RWPE2 (cell line): ENCODE data around the gene PPP2R2D.
"Not testable (repeated sequence)": the region's sequence is repeated elsewhere in the genome, so short reads cannot be mapped to it uniquely, and the experiment has no call there.

Experiments used
- ATAC-seq: fragments of 200-7000 bp; cut with Tn5 transposase; 3 replicates; pipeline ENCODE4 v1.9.1; 2021; ENCODE audit warnings: low read depth
- DNase-seq: peaks from one replicate; pipeline ENCODE4 v3.0.0-alpha.2; 2020; ENCODE audit warnings: low spot score
- H3K27ac ChIP-seq: fragments of 450-650 bp; 2 replicates; pipeline ENCODE4 v1.5.1; 2017; ENCODE audit warnings: mild to moderate bottlenecking; ENCODE audit not compliant: poor library complexity, severe bottlenecking
- H3K27me3 ChIP-seq: fragments of 250-450 bp; sonication (Bioruptor Pico); 2 replicates; pipeline ENCODE4 v1.5.1; 2021; ENCODE audit warnings: mild to moderate bottlenecking, moderate library complexity; ENCODE audit not compliant: insufficient read depth, poor library complexity, severe bottlenecking
- H3K36me3 ChIP-seq: fragments of 250-450 bp; sonication (Bioruptor Pico); 2 replicates; pipeline ENCODE4 v1.5.1; 2020; ENCODE audit warnings: low read depth, mild to moderate bottlenecking, moderate library complexity
- H3K4me1 ChIP-seq: fragments of 250-450 bp; sonication (Bioruptor Pico); 2 replicates; pipeline ENCODE4 v1.5.1; 2021; ENCODE audit warnings: mild to moderate bottlenecking, moderate library complexity; ENCODE audit not compliant: insufficient read depth, poor library complexity, severe bottlenecking
- H3K4me3 ChIP-seq: fragments of 250-450 bp; sonication (Bioruptor Pico); 2 replicates; pipeline ENCODE4 v1.5.1; 2021; ENCODE audit warnings: mild to moderate bottlenecking, moderate library complexity; ENCODE audit not compliant: severe bottlenecking
- H3K9me3 ChIP-seq: fragments of 250-450 bp; sonication (Bioruptor Pico); 2 replicates; pipeline ENCODE4 v1.5.1; 2021; ENCODE audit warnings: mild to moderate bottlenecking, moderate library complexity; ENCODE audit not compliant: severe bottlenecking
- TF ChIP-seq, protein P1 (sequence below): fragments of 450-650 bp; IDR thresholded peaks from one replicate; pipeline ENCODE4 v1.5.1; 2017; ENCODE audit warnings: mild to moderate bottlenecking, moderate library complexity; ENCODE audit not compliant: poor library complexity, severe bottlenecking

Gene PPP2R2D

GRCh38 chr10:131982796-131983195, 82.0 kb downstream of the PPP2R2D start:
- no peaks in the 10 kb centered on the region for H3K9me3 ChIP-seq
- H3K27me3 ChIP-seq = no peaks in the 10 kb centered on the region
- DNase-seq (no peak), ATAC-seq (no peak)
- H3K36me3 ChIP-seq = peaks cover 15% of the 10 kb centered on the region
- peak overlapping the region; percentile 62 for H3K4me3 ChIP-seq
- H3K4me1 ChIP-seq = no peaks in the 10 kb centered on the region
- TF ChIP-seq, protein P1, sequence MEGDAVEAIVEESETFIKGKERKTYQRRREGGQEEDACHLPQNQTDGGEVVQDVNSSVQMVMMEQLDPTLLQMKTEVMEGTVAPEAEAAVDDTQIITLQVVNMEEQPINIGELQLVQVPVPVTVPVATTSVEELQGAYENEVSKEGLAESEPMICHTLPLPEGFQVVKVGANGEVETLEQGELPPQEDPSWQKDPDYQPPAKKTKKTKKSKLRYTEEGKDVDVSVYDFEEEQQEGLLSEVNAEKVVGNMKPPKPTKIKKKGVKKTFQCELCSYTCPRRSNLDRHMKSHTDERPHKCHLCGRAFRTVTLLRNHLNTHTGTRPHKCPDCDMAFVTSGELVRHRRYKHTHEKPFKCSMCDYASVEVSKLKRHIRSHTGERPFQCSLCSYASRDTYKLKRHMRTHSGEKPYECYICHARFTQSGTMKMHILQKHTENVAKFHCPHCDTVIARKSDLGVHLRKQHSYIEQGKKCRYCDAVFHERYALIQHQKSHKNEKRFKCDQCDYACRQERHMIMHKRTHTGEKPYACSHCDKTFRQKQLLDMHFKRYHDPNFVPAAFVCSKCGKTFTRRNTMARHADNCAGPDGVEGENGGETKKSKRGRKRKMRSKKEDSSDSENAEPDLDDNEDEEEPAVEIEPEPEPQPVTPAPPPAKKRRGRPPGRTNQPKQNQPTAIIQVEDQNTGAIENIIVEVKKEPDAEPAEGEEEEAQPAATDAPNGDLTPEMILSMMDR = no peak
- H3K27ac ChIP-seq = no peak overlapping the region

GRCh38 chr10:131983780-131984179, 83.0 kb downstream of the PPP2R2D start:
- Histone ChIP-seq H3K27me3 (no peaks in the 10 kb centered on the region), H3K36me3 (peaks cover 10% of the 10 kb centered on the region), H3K27ac (no peak overlapping the region), H3K9me3 (peaks cover 3% of the 10 kb centered on the region), H3K4me3 (no peak overlapping the region), H3K4me1 (no peaks in the 10 kb centered on the region)
- TF ChIP-seq, protein P1 = no peak
- ATAC-seq (peak; percentile 65), DNase-seq (no peak)

DNA sequence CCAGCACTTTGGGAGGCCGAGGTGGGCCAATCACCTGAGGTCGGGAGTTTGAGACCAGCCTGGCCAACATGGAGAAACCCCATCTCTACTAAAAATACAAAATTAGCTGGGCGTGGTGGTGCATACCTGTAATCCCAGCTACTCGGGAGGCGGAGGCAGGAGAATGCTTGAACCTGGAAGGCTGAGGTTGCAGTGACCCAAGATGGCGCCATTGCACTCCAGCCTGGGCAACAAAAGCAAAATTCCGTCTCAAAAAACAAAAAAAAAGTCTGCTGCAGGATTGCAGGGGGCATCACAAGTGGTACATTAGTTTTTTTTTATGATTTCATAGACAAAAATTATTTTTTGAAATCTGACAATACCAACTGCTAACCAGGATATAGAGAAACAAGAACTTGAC, 86.0 kb downstream of the PPP2R2D start:
- H3K4me3 ChIP-seq, H3K4me1 ChIP-seq, H3K27ac ChIP-seq, DNase-seq, H3K9me3 ChIP-seq, ATAC-seq, H3K27me3 ChIP-seq, H3K36me3 ChIP-seq: not testable (repeated sequence)

GRCh38 chr10:131987301-131987700, 86.5 kb downstream of the PPP2R2D start:
- H3K4me1 ChIP-seq, H3K27ac ChIP-seq, H3K9me3 ChIP-seq, H3K36me3 ChIP-seq, H3K27me3 ChIP-seq, DNase-seq, H3K4me3 ChIP-seq, ATAC-seq: not testable (repeated sequence)

GRCh38 chr10:131987786-131988185, 87.0 kb downstream of the PPP2R2D start:
- not testable (repeated sequence) for H3K27me3 ChIP-seq

DNA sequence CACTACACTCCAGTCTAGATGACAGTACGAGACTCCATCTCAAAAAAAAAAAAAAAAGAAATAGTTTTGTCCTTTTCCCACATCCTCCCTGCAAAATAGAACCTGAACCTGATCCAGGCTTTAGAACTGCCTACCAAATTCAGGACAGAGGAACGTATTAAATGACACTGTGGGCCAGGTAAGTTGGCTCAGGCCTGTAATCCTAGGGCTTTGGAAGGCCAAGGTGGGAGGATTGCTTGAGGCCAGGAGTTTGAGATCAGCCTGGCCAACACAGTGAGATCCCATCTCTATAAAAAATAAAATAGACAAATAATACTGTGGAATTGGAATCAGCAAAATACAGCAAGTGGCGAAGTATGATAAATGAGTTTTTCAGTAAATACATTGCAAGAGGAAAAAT, 90.9 kb downstream of the PPP2R2D start:
- H3K9me3 ChIP-seq = peaks cover 3% of the 10 kb centered on the region
- DNase-seq (no peak), ATAC-seq (no peak)
- no peaks in the 10 kb centered on the region for H3K27me3 ChIP-seq
- H3K27ac ChIP-seq = no peak overlapping the region
- TF ChIP-seq, protein P1 = no peak
- no peaks in the 10 kb centered on the region for H3K36me3 ChIP-seq
- H3K4me3 ChIP-seq = no peak overlapping the region
- no peaks in the 10 kb centered on the region for H3K4me1 ChIP-seq

More at GRCh38 chr10:131987786-131988185, 87.0 kb downstream of the PPP2R2D start:
- not testable (repeated sequence) for DNase-seq, H3K9me3 ChIP-seq, ATAC-seq, H3K36me3 ChIP-seq, H3K4me3 ChIP-seq, H3K27ac ChIP-seq, H3K4me1 ChIP-seq
